ENCODE results near the gene SDCCAG8. TPM values are rescaled to one million over a fixed set of nuclear protein-coding genes. Genes with fewer than 3 reads are reported as not detected.
A peak's percentile ranks its signal among the peaks of the same experiment; 100 is the strongest.
"Not testable (repeated sequence)": the region's sequence is repeated elsewhere in the genome, so short reads cannot be mapped to it uniquely, and the experiment has no call there.

The SDCCAG8 gene
- 10 to 100 TPM; 18.5 to 20.3 TPM for total RNA-seq

DNA sequence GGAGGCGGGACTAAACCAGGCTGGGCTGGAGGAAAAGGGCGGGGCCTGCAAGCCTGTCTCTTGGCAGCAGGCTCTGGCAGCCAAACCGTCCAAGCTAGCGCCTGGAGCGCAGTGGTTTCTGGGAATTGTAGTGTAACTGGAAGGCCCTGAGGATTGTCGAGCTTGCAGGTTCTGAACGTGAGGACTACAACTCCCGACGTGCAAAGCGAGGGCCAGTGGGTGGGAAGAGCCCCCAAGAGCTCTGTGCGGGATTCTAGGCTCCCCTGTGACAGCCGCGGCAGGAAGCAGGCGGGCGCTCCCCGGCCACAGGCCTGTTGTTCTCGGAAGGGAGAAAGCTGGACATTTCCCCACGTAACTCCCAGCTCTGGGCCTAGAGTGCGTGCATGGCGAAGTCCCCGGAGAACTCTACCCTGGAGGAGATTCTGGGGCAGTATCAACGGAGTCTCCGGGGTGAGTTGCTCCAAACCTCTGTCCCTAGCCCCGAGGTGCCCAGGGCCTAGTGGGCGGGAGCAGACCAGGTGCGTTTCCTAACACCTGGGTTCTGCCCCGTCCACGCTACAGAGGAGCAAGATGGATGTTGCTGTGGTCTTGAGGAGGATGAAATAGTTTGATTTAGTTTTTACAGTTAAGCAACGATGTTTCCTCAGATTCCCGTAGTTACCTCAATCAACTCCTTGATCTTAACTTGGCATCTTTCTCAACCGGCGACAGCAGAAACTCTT is at the start of gene SDCCAG8:
Gene SDCCAG8 (plus strand): TSS at position 251 of the 722 bp plus-strand sequence. CDS start 133 bp downstream, at position 384.
- Mint-ChIP-seq H3K27ac (peak within 1 kb of the TSS; percentile 88 to 98), H3K36me3 (no peaks in the 10 kb centered on the region), H3K9me3 (no peaks in the 10 kb centered on the region), H3K4me3 (peak within 1 kb of the TSS; percentile 91), H3K4me1 (ENCODE audit: low read depth in 2 of 2) (peaks cover 10 to 19% of the 10 kb centered on the region in 2 donors), H3K27me3 (peaks cover 0 to 4% of the 10 kb centered on the region in 2 donors)
- DNase-seq (ENCODE audit: low spot score) (peak; percentile 96), ATAC-seq (peak; percentile 93 to 94)

DNA sequence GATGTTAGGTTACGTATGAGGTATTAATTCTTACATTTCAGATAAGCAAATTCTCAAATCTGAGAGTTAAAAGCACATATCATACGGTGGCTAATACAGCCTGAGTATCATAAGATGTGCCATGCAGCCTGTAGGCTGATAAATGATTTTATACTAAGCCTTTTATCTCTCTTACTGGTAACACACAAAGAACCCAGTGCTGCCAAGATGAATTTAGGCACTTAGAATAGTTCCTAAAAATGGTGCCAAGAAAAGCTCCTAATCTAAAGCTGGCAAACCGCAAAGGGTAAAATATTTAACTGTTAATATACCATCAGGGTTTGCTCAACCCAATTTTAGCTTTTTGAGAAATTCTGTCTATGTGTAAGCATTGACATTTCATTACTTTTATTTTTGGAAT is 43.9 kb upstream of the SDCCAG8 start:
- not testable (repeated sequence) for H3K36me3 Mint-ChIP-seq; H3K27me3 Mint-ChIP-seq; ATAC-seq; H3K4me1 Mint-ChIP-seq (ENCODE audit: low read depth in 2 of 2); DNase-seq (ENCODE audit: low spot score); H3K4me3 Mint-ChIP-seq; H3K27ac Mint-ChIP-seq; H3K9me3 Mint-ChIP-seq

DNA sequence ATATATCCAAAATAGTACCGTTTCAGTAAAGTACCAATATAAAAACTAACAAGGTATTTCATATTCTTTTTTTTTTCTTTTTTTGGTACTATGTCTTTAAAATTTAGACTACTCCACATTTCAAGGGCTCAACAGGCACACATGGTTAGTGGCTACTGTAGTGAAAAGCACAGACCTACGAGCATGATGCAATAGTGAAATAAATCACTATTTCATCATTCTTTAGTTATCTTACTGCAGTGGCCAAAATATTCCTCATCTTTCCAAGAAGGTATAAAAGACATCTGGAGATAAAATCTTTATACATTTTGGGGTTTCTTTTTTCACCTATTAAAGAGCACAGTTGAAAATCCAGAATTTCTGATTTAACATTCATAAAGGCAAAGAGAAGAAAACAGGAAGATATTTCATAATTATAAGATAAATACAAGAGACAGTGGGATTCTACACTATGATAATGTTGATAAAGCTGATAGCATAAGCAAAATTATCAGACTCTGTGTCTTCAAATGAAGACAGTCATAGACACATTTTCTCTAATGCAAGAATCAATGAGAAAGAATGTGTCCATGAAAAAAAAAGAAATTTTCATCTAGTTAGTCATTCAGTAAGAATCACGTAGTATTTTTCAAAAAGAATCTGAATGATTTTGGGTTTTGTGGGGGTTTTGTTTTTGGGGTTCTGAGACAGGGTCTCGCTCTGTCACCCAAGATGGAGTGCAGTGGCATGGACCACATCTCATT is 42.6 kb upstream of the SDCCAG8 start:
- no peak overlapping the region for H3K27ac Mint-ChIP-seq
- H3K4me3 Mint-ChIP-seq: no peak overlapping the region
- H3K36me3 Mint-ChIP-seq: no peaks in the 10 kb centered on the region
- H3K4me1 Mint-ChIP-seq (ENCODE audit: low read depth in 2 of 2): no peaks in the 10 kb centered on the region
- H3K27me3 Mint-ChIP-seq: no peaks in the 10 kb centered on the region
- no peak for DNase-seq (ENCODE audit: low spot score)
- no peaks in the 10 kb centered on the region for H3K9me3 Mint-ChIP-seq
- ATAC-seq: no peak

DNA sequence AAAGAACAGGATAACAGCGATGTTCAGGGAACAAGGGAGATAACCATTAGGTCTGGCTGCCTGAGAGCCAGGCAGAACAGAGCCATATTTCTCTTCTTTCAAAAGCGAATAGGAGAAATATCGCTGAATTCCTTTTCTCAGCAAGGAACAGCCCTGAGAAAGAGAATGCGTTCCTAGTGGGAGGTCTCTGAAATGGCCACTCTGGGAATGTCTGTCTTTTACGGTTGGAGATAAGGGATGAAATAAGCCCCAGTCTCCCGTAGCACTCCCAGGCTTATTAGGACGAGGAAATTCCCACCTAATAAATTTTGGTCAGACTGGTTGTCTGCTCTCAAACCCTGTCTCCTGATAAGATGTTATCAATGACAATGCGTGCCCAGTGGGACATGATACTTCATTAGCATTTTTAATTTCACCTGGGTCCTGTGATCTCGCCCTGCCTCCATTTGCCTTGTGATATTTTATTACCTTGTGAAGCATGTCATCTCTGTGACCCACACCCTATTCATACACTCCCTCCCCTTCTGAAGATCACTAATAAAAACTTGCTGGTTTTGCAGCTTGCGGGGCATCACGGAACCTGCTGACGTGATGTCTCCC is 40.5 kb upstream of the SDCCAG8 start:
- not testable (repeated sequence) for DNase-seq (ENCODE audit: low spot score); H3K4me3 Mint-ChIP-seq; ATAC-seq; H3K9me3 Mint-ChIP-seq; H3K27ac Mint-ChIP-seq; H3K27me3 Mint-ChIP-seq; H3K36me3 Mint-ChIP-seq; H3K4me1 Mint-ChIP-seq (ENCODE audit: low read depth in 2 of 2)

DNA sequence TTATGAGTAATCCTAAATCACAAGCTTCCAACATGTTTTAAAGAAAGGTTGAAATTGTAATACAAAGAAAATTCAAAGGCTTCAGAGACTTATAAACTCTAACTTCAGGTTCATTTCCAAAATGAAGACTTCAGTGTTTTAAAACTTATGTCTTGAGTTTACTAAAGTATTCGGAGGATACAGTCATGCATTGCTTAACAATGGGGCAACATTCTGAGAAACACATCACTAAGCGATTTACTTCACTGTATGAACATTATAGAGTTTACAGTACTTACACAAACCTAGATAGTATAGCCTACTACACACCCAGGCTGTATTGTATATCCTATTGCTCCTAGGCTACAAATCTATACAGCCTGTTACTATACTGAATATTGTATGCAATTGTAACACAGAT is 39.1 kb upstream of the SDCCAG8 start:
- Mint-ChIP-seq H3K9me3 (no peaks in the 10 kb centered on the region), H3K36me3 (peaks cover 10% of the 10 kb centered on the region), H3K4me3 (no peak overlapping the region), H3K4me1 (ENCODE audit: low read depth in 2 of 2) (no peaks in the 10 kb centered on the region), H3K27ac (no peak overlapping the region), H3K27me3 (no peaks in the 10 kb centered on the region)
- no peak for DNase-seq (ENCODE audit: low spot score)
- ATAC-seq: no peak

DNA sequence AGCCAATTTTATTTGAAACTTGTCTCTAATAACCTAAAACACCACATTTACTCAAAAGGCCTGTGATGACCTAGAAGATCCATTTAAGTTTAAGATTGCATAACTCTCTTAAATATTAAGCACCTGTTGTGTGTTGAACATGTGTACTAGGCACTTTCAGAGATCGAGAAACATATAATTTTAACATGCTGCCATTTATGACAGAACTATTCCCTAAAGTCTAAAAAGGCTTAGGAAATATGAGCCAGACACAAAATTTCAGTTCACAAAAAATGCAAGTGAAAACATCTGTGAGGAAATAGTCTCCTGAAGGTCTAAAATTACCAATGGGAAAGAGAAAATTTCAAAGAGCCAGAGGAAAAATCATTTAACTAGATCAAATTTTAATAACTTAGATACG is 38.5 kb upstream of the SDCCAG8 start:
- DNase-seq (ENCODE audit: low spot score) (no peak), ATAC-seq (no peak)
- H3K36me3 Mint-ChIP-seq: peaks cover 12% of the 10 kb centered on the region
- H3K4me3 Mint-ChIP-seq: no peak overlapping the region
- H3K27ac Mint-ChIP-seq: no peak overlapping the region
- H3K4me1 Mint-ChIP-seq (ENCODE audit: low read depth in 2 of 2): no peaks in the 10 kb centered on the region
- H3K27me3 Mint-ChIP-seq: no peaks in the 10 kb centered on the region
- no peaks in the 10 kb centered on the region for H3K9me3 Mint-ChIP-seq

DNA sequence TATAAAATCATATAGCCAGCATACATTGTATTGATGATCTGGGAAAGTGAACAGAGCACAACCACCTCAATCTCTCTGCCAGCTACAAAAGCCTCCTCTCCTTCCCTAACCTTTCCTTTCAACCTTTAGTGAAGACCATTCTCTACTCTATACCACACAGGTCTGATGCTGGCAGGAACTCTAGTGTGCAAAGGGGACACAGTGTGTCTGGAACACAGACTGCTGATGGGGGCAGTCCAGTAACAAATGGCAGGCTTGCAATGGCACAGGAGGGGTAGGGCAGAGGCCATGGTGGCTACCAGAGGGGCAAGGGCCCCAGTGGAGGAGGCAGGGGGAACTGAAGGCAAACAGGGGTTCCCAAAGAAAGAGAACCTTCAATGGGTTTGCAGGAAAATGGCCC is 37.8 kb upstream of the SDCCAG8 start:
- H3K9me3 Mint-ChIP-seq: no peaks in the 10 kb centered on the region
- no peak for DNase-seq (ENCODE audit: low spot score)
- H3K4me1 Mint-ChIP-seq (ENCODE audit: low read depth in 2 of 2): no peaks in the 10 kb centered on the region
- H3K27me3 Mint-ChIP-seq: no peaks in the 10 kb centered on the region
- H3K36me3 Mint-ChIP-seq: peaks cover 15% of the 10 kb centered on the region
- no peak overlapping the region for H3K27ac Mint-ChIP-seq
- no peak overlapping the region for H3K4me3 Mint-ChIP-seq
- ATAC-seq: no peak

DNA sequence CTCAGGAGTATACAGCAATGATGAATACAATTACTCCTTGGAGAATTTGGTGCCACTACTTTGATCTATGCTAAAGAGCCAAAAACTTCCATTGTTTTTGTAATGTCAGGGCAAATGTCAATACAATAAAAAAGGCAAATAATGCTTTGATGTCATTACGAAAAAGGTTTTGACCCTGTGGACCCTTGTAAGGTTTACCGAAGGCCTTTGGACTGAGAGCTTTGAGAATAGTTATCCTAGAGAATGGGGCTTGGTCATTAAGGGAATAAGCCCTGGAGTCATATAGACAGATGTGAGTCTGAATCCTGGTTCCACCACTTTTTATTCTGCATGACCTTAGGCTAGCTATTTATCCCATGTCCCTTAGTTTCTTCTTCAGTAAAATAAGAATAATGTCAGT is 28.2 kb upstream of the SDCCAG8 start:
- Mint-ChIP-seq H3K9me3 (peaks cover 8% of the 10 kb centered on the region), H3K4me1 (ENCODE audit: low read depth in 2 of 2) (peaks cover 6 to 8% of the 10 kb centered on the region in 2 donors), H3K27ac (no peak overlapping the region), H3K27me3 (no peaks in the 10 kb centered on the region), H3K4me3 (no peak overlapping the region), H3K36me3 (peaks cover 36% of the 10 kb centered on the region)
- ATAC-seq: no peak
- DNase-seq (ENCODE audit: low spot score): no peak

DNA sequence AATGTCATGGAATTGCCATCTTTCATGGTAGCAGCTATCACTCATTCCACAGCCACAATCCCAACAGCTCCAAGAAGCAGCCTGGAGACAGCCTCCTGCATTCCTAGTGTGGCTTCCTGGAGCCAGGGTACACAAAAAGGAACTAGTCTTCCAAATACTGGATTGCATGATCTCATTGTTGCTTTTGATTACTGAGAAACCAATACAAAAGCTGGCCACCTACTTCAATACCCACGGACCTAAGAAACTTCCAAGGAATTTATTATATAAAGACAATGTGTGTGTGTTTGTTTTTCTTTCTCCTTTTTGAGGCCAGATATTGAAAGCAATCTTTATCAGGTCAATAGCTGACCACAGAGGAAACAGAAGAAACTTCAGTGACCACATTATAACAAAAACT is 26.3 kb upstream of the SDCCAG8 start:
- Mint-ChIP-seq H3K4me3 (no peak overlapping the region), H3K27ac (no peak overlapping the region), H3K9me3 (peaks cover 8% of the 10 kb centered on the region), H3K4me1 (ENCODE audit: low read depth in 2 of 2) (peaks cover 6 to 8% of the 10 kb centered on the region in 2 donors), H3K36me3 (peaks cover 35% of the 10 kb centered on the region), H3K27me3 (no peaks in the 10 kb centered on the region)
- DNase-seq (ENCODE audit: low spot score): no peak
- ATAC-seq: no peak

DNA sequence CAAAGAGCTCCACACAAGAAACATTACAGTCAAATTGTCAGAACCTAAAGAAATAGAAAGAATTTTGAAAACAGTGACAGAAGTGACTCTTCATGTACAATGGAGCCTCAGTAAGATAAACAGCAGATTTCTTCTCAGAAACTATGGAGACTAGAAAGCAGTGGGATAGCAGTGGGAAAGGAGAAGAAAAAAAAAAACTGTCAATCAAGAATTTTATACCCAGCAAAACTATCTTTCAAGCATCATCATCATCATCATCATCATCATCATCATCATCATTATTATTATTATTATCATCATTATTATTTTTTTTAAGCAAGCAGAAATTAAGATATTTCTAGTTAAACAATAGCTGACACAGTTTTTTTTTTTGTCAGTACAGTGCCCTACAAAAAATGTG is 24.9 kb upstream of the SDCCAG8 start:
- DNase-seq (ENCODE audit: low spot score) (no peak), ATAC-seq (no peak)
- H3K4me3 Mint-ChIP-seq: no peak overlapping the region
- H3K9me3 Mint-ChIP-seq: peaks cover 8% of the 10 kb centered on the region
- no peaks in the 10 kb centered on the region for H3K27me3 Mint-ChIP-seq
- H3K4me1 Mint-ChIP-seq (ENCODE audit: low read depth in 2 of 2): peaks cover 6 to 8% of the 10 kb centered on the region in 2 donors
- H3K36me3 Mint-ChIP-seq: peaks cover 35% of the 10 kb centered on the region
- H3K27ac Mint-ChIP-seq: no peak overlapping the region

DNA sequence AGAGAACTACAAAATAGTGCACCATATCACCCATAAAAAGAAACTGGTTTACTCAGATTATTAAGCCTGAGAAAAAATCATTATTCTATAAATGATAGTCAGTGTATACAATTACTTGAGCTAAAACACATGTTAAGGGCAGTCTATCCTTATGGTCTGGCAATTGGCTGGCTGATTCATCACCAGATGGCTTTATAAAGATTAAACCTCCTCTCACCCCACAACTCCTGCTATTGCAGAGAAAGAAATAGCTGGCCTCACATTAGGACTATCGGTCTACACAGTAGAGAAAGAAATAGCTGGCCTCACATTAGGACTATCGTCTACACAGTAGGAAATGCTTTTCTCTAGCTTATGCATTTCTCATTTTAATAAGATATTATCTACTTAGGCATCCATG is 21.9 kb upstream of the SDCCAG8 start:
- Mint-ChIP-seq H3K27ac (no peak overlapping the region), H3K4me1 (ENCODE audit: low read depth in 2 of 2) (peaks cover 5 to 8% of the 10 kb centered on the region in 2 donors), H3K9me3 (peaks cover 8% of the 10 kb centered on the region), H3K27me3 (no peaks in the 10 kb centered on the region), H3K36me3 (peaks cover 34% of the 10 kb centered on the region), H3K4me3 (no peak overlapping the region)
- DNase-seq (ENCODE audit: low spot score) (no peak), ATAC-seq (no peak)

DNA sequence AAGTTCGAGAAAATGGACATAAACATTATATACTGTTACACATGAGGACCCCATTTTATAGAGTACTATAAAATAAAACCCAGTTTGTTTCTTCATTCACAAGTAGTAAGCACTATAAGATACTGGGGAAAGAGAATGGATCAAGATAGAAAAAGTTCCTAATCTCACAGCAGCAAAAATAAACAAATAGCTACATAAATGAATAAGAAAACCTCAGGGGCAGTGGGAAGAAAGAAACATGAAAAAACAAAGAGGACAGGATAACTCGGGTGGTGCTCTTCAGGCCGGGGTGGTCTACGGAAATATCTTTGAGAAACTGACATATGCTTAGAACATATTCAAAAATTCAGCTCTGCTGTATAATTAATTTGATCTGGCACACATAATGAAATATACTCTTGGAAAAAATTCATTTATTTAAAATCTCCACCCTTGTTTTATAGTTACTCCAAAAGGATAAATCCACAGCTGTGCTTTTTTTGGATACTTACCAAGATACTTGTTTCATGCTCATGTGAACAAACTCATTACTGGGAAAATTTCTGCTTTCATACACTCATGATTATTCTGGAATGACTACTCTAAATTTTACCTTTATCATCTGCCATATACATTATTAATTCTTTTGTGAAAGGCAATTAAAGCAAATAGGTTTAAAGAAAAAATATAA is 20.7 kb upstream of the SDCCAG8 start:
- H3K36me3 Mint-ChIP-seq: peaks cover 24% of the 10 kb centered on the region

DNA sequence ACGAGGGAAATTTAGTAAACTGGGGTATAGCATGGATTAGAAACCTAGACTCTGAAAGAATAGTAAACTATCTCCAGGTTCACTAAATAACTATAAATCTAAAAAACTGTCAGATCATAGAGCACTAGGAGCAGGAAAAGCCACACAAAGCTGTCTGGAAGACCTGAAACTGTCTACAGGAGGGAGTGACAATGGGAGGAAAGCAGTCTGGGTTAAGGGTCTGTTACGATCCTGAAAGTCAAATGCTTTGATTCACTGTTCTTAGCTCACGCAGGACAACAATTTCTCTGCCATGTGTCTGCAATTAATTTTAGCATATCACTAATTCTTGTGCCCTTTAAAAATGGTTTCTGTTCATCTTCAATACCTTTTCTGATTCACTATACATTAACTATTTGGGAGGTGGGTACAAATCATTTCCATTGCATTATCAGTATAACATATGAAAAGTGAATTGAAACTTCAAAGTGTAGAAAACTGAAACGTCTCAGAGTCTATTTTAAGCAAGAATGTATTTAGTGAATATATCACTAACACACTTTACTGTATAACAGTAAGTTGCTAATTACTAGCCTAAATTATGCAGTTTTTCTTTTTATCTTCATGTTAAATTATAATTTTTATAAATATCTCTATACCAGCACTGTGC is 19.1 kb upstream of the SDCCAG8 start:
- H3K27ac Mint-ChIP-seq: no peak overlapping the region
- H3K4me3 Mint-ChIP-seq: no peak overlapping the region
- no peak for DNase-seq (ENCODE audit: low spot score)
- ATAC-seq: no peak
- H3K9me3 Mint-ChIP-seq: no peaks in the 10 kb centered on the region
- peaks cover 11% of the 10 kb centered on the region for H3K36me3 Mint-ChIP-seq
- no peaks in the 10 kb centered on the region for H3K27me3 Mint-ChIP-seq
- H3K4me1 Mint-ChIP-seq (ENCODE audit: low read depth in 2 of 2): no peaks in the 10 kb centered on the region

More for the DNA sequence above, 20.7 kb upstream of the SDCCAG8 start:
- Mint-ChIP-seq H3K27me3 (no peaks in the 10 kb centered on the region), H3K9me3 (peaks cover 8% of the 10 kb centered on the region), H3K4me3 (no peak overlapping the region), H3K27ac (no peak overlapping the region), H3K4me1 (ENCODE audit: low read depth in 2 of 2) (no peaks in the 10 kb centered on the region)
- no peak for ATAC-seq
- no peak for DNase-seq (ENCODE audit: low spot score)
